ENCODE results near the gene ACTA2.

DNA sequence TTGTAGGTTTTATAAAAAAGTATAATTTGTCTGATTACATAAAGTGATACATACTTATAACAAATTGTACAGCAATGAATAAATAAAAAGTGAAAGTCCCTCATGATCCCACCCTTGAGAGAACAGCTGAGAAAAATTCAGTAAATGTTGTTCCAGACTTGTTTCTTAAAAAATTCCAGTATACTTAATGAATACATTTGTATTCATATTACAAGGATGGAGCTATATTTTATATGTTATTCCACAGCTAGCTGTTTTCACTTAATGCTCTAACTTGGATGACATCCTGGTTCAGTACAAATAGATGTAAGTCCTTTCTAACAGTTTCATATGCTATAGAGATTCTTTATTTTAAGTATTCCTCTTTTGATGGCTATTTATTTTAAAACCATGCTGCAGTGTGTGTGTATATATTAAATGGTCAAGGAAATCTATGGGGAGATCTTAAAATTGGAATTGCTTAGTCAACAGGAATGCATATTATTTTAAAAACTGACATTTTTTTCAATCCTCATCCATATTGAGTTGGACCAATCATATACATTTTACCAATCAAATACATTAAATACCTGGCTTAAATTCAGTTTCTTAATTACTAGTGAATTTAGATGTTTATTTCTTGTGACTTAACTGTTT, 63.6 kb downstream of the ACTA2 start:
- no peak for TF ChIP-seq EZH2 (IDR thresholded peaks at IDR 0.05; ENCODE audit: borderline replicate concordance, low read depth, low read length, poor library complexity, severe bottlenecking)
- TF ChIP-seq, protein P1, sequence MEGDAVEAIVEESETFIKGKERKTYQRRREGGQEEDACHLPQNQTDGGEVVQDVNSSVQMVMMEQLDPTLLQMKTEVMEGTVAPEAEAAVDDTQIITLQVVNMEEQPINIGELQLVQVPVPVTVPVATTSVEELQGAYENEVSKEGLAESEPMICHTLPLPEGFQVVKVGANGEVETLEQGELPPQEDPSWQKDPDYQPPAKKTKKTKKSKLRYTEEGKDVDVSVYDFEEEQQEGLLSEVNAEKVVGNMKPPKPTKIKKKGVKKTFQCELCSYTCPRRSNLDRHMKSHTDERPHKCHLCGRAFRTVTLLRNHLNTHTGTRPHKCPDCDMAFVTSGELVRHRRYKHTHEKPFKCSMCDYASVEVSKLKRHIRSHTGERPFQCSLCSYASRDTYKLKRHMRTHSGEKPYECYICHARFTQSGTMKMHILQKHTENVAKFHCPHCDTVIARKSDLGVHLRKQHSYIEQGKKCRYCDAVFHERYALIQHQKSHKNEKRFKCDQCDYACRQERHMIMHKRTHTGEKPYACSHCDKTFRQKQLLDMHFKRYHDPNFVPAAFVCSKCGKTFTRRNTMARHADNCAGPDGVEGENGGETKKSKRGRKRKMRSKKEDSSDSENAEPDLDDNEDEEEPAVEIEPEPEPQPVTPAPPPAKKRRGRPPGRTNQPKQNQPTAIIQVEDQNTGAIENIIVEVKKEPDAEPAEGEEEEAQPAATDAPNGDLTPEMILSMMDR (conservative IDR thresholded peaks at IDR 0.05; ENCODE audit: low read depth, low read length) = no peak

Measured in A673 (cell line).